Measurements from ENCODE around the gene ARL6IP5. TPM values are rescaled to one million over a fixed set of nuclear protein-coding genes. Genes with fewer than 3 reads are reported as not detected.

The ARL6IP5 gene
- total RNA-seq, 2 donors from 2014 or later, result 77.8 to 156 TPM

GRCh38 chr3:69130689-69131088 is 46.0 kb downstream of the ARL6IP5 start:
- no peak overlapping the region for H3K4me3 ChIP-seq
- H3K27ac ChIP-seq, result no peak overlapping the region
- intact Hi-C loops (cut with DNase I), result no loop called here
- H3K9me3 ChIP-seq, result no peaks in the 10 kb centered on the region
- no peaks in the 10 kb centered on the region for H3K36me3 ChIP-seq
- DNase-seq, result no peak
- no peak for TF ChIP-seq CTCF (IDR thresholded peaks at IDR 0.05)
- H3K27me3 ChIP-seq, result no peaks in the 10 kb centered on the region
- H3K4me1 ChIP-seq, result no peaks in the 10 kb centered on the region
- no peak overlapping the region for H3K9ac ChIP-seq (ENCODE audit: low read depth in 2 of 2, low read length in 2 of 2)

- TF ChIP-seq CTCF (IDR thresholded peaks at IDR 0.05), result no peak
- intact Hi-C loops (cut with DNase I), result no loop called here
- no peak overlapping the region for H3K4me3 ChIP-seq
Measured at GRCh38 chr3:69137005-69137404, 52.3 kb downstream of the ARL6IP5 start.

GRCh38 chr3:69137412-69137811 is 52.7 kb downstream of the ARL6IP5 start:
- Histone ChIP-seq H3K27me3 (no peaks in the 10 kb centered on the region), H3K4me3 (no peak overlapping the region), H3K9me3 (no peaks in the 10 kb centered on the region), H3K9ac (ENCODE audit: low read depth in 2 of 2, low read length in 2 of 2) (no peak overlapping the region), H3K27ac (no peak overlapping the region), H3K36me3 (no peaks in the 10 kb centered on the region), H3K4me1 (no peaks in the 10 kb centered on the region)
- no peak for DNase-seq
- intact Hi-C loops (cut with DNase I), result no loop called here
- TF ChIP-seq CTCF (IDR thresholded peaks at IDR 0.05), result no peak

More at GRCh38 chr3:69137005-69137404, 52.3 kb downstream of the ARL6IP5 start:
- no peak overlapping the region for H3K9ac ChIP-seq (ENCODE audit: low read depth in 2 of 2, low read length in 2 of 2)
- no peaks in the 10 kb centered on the region for H3K4me1 ChIP-seq
- no peak overlapping the region for H3K27ac ChIP-seq
- no peaks in the 10 kb centered on the region for H3K9me3 ChIP-seq
- H3K36me3 ChIP-seq, result no peaks in the 10 kb centered on the region
- no peaks in the 10 kb centered on the region for H3K27me3 ChIP-seq
- no peak for DNase-seq

- H3K9me3 ChIP-seq, result no peaks in the 10 kb centered on the region
- H3K4me1 ChIP-seq, result no peaks in the 10 kb centered on the region
- intact Hi-C loops (cut with DNase I), result no loop called here
- TF ChIP-seq CTCF (IDR thresholded peaks at IDR 0.05), result no peak
- H3K9ac ChIP-seq (ENCODE audit: low read depth in 2 of 2, low read length in 2 of 2), result no peak overlapping the region
- H3K4me3 ChIP-seq, result no peak overlapping the region
- no peak overlapping the region for H3K27ac ChIP-seq
- H3K36me3 ChIP-seq, result no peaks in the 10 kb centered on the region
- H3K27me3 ChIP-seq, result no peaks in the 10 kb centered on the region
- DNase-seq, result no peak
Measured at GRCh38 chr3:69141313-69141712, 56.6 kb downstream of the ARL6IP5 start.

- intact Hi-C loops (cut with DNase I), result no loop called here
- no peak overlapping the region for H3K27ac ChIP-seq
- H3K9me3 ChIP-seq, result no peaks in the 10 kb centered on the region
- no peak for TF ChIP-seq CTCF (IDR thresholded peaks at IDR 0.05)
- H3K36me3 ChIP-seq, result no peaks in the 10 kb centered on the region
- no peak overlapping the region for H3K9ac ChIP-seq (ENCODE audit: low read depth in 2 of 2, low read length in 2 of 2)
- no peak overlapping the region for H3K4me3 ChIP-seq
- H3K4me1 ChIP-seq, result no peaks in the 10 kb centered on the region
- no peak for DNase-seq
- no peaks in the 10 kb centered on the region for H3K27me3 ChIP-seq
Measured at GRCh38 chr3:69142090-69142489, 57.4 kb downstream of the ARL6IP5 start.
